GM12891 (cell line): ENCODE measurements around the gene FBXL3.

Experiments
- DNase-seq: peaks from one replicate; pipeline ENCODE4 v3.0.0; 2011; ENCODE audit warnings: low spot score; ENCODE audit not compliant: insufficient read length
- FAIRE-seq: peaks from 2 replicates; lab custom pipeline; 2011; peaks lifted over from hg19 to GRCh38; lab: Jason Lieb, UNC
- PAX5 ChIP-seq: IDR thresholded peaks from 2 replicates; pipeline ENCODE4 v1.6.1; 2011; ENCODE audit warnings: low read length, moderate library complexity, mild to moderate bottlenecking; ENCODE audit not compliant: insufficient read depth, severe bottlenecking
- POLR2A ChIP-seq: IDR thresholded peaks from 2 replicates; pipeline ENCODE4 v1.6.1; 2011; ENCODE audit warnings: low read depth, low read length, control low read depth
- POLR2AphosphoS5 ChIP-seq: IDR thresholded peaks from 2 replicates; pipeline ENCODE4 v1.6.1; 2011; ENCODE audit warnings: low read depth, low read length, control low read depth
- POU2F2 ChIP-seq: IDR thresholded peaks from 2 replicates; pipeline ENCODE4 v1.6.1; 2011; ENCODE audit warnings: low read depth, mild to moderate bottlenecking, control low read depth, low read length, moderate library complexity
- SPI1 ChIP-seq: IDR thresholded peaks from 2 replicates; pipeline ENCODE4 v1.6.1; 2011; ENCODE audit warnings: low read depth, low read length, control low read depth
- TAF1 ChIP-seq: IDR thresholded peaks from 2 replicates; pipeline ENCODE4 v1.6.1; 2011; ENCODE audit warnings: low read depth, low read length, control low read depth

The FBXL3 gene

DNA sequence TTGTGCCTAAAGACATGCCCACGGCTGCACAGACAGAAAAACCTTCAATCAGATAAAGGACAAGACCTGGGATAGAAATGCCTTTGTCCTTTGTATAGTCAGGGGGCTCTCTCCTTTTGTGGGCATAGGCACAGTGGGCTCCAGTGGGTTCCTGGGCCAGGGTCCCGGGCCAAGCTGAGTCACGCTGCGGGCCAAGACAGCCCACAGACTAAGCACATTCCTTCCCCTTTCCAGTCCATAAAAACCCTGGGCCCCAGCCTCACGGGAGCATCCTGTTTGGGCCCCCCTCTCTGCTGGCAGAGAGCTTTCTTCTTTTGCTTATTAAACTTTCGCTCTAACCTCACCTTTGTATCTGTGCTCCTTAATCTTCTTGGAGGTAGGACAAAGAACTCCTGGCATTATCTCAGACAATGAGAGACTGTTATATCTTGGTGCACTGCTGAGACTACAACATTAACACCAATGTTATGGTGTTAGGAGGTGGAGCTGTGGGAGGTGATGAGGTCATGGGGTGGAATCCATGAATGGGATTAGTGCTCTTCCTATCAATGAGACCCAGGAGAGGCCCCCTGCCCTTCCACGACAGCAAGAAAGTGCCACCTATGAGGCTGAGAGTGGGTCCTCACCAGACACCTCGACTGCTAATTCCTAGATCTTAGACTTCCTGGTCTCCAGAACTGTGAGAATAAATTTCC, 20.8 kb upstream of the FBXL3 start:
- FAIRE-seq = no peak
- DNase-seq = no peak
- TF ChIP-seq PAX5 = no peak
- TF ChIP-seq POLR2AphosphoS5 = no peak
- TF ChIP-seq TAF1 = no peak
- TF ChIP-seq POLR2A = no peak
- TF ChIP-seq SPI1 = no peak
- no peak for TF ChIP-seq POU2F2

DNA sequence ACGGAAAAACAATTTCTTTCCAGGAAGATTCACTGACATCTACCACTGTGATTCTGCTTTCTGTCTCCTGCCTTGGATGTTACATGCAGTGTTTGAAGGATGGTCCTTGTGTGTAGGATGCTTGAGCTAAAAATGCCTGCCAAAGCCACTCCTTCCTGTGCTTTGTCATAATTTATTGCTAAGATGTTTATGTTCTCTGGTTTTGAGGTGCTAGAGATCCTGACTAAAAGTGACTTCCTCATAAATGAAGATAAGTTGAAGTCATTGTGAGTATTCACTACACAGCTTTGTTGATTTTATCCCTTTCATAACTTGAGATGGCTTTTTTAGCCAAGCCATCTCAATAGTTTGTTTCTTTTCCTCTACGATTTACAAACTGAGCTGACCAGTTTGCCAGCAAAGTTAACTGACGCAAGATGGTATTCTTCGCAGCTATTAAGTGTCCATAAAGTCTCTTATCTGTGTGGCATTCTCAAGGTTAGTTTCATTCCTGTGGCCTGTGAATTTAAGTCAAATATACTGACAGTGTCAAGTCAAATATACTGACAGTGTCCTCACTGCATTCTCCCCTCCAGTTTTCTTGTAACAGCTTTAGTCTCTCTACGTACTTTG, 15.7 kb upstream of the FBXL3 start:
- no peak for FAIRE-seq
- no peak for DNase-seq
- no peak for TF ChIP-seq SPI1
- TF ChIP-seq PAX5 = no peak
- no peak for TF ChIP-seq POU2F2
- 0 out of 2 replicates have a peak, but pooled peaks have one; percentile 3 for TF ChIP-seq POLR2A
- no peak for TF ChIP-seq TAF1
- peak; percentile 27; the same call in 1 of the 2 replicates for TF ChIP-seq POLR2AphosphoS5

DNA sequence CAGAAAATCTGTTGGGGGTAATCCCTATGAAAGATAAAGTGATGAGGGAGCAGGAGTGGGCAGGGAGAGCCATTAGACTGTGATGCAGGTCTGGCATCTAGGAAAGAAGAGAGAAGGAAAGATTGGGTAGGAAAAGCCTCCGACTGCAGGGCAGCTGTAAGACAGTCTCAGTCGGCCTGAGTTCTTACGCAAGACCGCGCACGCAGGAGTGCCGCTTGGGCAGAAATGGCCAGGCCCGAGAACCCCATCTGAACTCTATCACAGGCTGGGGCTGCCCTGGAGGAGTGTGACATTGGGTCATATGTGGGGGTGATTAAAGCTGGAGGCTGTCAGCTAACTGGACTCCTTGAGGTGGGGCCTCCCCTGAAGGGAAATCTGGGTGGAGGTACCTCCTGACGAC, 13.9 kb upstream of the FBXL3 start:
- FAIRE-seq (no peak), DNase-seq (no peak)
- TF ChIP-seq PAX5 (no peak), POLR2AphosphoS5 (no peak), SPI1 (no peak), POLR2A (no peak), POU2F2 (no peak), TAF1 (no peak)

DNA sequence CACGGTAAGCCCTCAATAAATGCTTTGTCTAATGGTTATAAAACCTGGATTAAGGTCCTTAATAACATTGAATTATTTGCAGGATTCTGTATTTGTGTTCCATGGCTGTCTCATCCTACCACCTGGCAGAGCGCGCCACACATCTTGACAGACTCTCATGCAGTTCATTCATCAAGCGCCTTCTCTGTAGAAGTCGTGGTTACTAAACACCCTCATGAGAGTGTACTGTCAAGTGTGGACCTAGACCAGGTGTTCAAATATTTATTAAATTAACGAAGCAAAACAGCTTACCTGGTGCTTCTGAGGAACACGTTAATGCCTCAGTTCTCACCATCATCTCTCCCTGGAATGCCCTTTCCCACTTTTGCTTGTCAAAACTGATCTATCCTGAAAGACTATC, 13.1 kb upstream of the FBXL3 start:
- no peak for FAIRE-seq
- no peak for DNase-seq
- no peak for TF ChIP-seq PAX5
- TF ChIP-seq POLR2AphosphoS5 = no peak
- no peak for TF ChIP-seq TAF1

DNA sequence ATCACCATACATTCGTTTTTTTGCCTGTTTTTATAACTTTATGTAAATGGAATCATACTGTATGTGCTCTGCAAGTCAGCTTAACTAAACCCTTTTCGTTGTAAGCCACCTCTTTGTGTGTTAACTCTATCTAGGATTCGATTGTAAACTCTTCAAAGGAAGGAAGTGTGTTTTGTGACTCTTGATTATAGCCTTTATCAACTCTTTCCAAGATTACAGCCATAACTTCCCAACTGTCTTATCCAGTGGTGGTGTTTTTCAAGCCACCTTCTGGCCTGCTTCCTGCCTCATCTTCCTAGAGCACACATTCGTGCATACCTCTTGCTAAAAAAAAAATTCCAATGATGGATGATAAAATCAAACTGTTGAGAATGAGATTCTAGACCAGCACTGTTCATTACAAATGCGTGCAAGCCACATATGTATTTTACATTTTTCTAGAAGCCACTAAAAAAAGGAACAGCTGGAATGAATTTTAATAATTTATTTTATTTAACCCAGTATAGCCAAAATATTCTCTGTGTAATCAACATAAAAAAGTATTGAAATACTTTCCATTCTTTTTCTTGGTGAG, 12.0 kb upstream of the FBXL3 start:
- FAIRE-seq (no peak), DNase-seq (no peak)

DNA sequence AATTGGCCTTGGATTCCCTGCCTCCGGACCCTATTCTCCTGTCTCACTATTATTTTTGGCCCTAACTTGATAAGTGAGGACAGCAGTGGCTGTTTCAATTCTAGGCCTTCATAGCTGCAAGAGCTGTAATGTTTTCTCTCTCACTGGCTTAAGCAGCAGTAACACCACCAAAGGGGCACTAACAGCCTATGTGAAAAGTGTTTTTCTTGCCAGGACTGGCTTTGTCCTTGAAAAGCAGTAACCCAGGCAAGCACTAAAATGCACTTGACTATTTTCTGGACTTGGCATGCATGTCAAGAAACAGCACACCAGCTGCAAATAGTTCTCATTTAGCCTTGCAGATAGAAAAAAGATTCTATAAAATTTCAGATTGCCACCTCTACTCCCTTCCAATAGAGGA, 9.3 kb upstream of the FBXL3 start:
- DNase-seq (no peak), FAIRE-seq (no peak)
- TF ChIP-seq POLR2A = no peak
- TF ChIP-seq PAX5 = no peak
- no peak for TF ChIP-seq POLR2AphosphoS5
- TF ChIP-seq TAF1 = no peak
- TF ChIP-seq POU2F2 = no peak
- no peak for TF ChIP-seq SPI1

More for the DNA sequence above, 12.0 kb upstream of the FBXL3 start:
- TF ChIP-seq POLR2A (no peak), SPI1 (no peak), TAF1 (no peak), PAX5 (no peak), POLR2AphosphoS5 (no peak), POU2F2 (no peak)

DNA sequence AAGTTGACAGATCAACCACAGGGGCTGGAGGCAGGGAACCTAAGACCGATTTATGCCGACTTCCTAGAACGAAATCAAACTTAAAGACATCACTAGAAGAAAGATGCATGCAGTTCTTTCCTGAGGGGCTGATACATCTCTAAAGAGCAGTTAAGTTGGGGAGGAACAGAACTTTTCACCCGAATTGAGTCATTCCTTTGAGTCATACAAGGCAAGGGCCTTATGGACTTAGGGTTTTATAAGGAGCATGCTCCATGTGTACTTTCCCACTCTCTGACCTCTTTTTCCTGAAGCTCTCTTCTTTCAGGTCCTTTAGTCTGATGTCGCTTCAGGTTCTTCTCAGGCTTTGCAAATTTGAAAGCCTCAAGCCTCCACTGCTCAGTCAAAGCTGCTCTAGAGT, 7.9 kb upstream of the FBXL3 start:
- DNase-seq (no peak), FAIRE-seq (no peak)
- TF ChIP-seq POLR2A (no peak), POLR2AphosphoS5 (no peak), TAF1 (no peak), SPI1 (no peak), POU2F2 (no peak), PAX5 (no peak)

DNA sequence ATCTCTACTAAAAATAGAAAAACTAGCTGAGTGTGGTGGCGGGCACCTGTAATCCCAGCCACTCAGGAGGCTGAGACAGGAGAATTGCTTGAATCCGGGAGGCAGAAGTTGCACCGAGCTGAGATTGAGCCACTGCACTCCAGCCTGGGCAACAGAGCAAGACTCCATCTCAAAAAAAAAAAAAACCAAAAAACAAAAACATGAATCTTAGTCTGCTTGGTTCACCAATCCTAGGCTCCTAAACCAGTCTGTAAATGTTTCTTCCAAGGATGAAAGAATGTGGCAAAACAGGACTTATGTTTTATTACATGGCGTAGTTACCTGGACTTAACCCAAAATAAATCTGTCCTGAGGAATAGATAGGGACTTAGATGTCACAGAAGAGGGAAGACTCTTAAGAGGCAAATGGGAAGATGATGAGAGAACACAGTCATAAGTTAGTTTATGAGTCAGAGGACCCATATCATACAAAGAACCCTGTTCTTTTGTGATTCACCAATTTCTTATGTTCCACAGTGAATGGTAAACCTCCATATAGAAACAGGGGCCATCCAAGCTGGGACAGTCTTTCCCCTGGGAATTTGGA, 6.9 kb upstream of the FBXL3 start:
- no peak for TF ChIP-seq POLR2A
- TF ChIP-seq PAX5 = no peak
- TF ChIP-seq SPI1 = no peak
- no peak for TF ChIP-seq POLR2AphosphoS5
- no peak for TF ChIP-seq POU2F2
- no peak for DNase-seq
- no peak for FAIRE-seq

DNA sequence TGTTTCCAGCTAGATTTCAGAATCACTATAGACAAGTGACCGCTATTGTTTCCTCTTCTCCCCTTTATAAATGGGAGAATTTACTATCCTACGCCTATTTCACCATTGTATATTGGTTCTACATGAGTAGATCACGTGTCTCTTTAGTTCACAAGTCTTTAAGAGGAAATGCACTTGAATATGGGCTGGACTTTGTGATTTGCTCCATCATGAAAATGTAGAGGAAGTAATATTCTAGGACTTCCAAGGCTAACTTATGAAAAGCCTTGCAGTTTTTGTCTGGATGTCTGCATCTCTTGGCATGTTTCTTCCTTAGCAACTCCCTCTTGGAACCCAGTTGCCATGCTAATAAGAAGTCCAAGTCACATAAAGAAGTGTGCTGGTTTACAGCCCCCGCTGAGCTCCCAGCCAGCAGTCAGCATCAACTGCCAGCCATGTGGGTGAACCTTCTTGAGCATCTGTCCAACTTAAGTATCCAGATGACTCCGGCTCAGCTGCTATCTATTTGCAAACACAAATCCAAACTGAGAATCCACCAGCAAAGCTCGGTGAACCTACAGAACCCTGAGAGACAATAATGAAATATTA, 4.8 kb upstream of the FBXL3 start:
- no peak for DNase-seq
- TF ChIP-seq PAX5 = no peak
- TF ChIP-seq POLR2AphosphoS5 = no peak
- TF ChIP-seq TAF1 = no peak
- FAIRE-seq = no peak
